ENCODE results near the gene FOXO6. TPM values are rescaled to one million over a fixed set of nuclear protein-coding genes. Genes with fewer than 3 reads are reported as not detected.

FOXO6 gene
- total and polyA plus RNA-seq, 7 donors: 0.42 to 8.6 (median 0.88) TPM

- intact Hi-C loops (cut with DNase I): loop anchor here in 1 of 2 donors (5.0 kb wide), 1 partner anchor 76 kb away; no protein-coding TSS in a partner anchor
- H3K27ac ChIP-seq: peak overlapping the region; percentile 90
- H3K4me1 ChIP-seq: peaks cover 44% of the 10 kb centered on the region
- ATAC-seq (no peak), DNase-seq (no peak)
- H3K27me3 ChIP-seq (ENCODE audit: insufficient read depth in 3 of 3, low read length in 2 of 3): no peaks in the 10 kb centered on the region
- H3K36me3 ChIP-seq (ENCODE audit: insufficient read depth in 1 of 2, low read depth in 1 of 2): no peaks in the 10 kb centered on the region
- TF ChIP-seq CTCF (IDR thresholded peaks at IDR 0.05): no peak
- H3K9me3 ChIP-seq: no peaks in the 10 kb centered on the region
- H3K4me3 ChIP-seq: no peak overlapping the region
Observed at GRCh38 chr1:41341365-41341683, 19.9 kb upstream of the FOXO6 start.

- H3K27me3 ChIP-seq (ENCODE audit: insufficient read depth in 3 of 3, low read length in 2 of 3): no peaks in the 10 kb centered on the region
- H3K4me1 ChIP-seq: peaks cover 44% of the 10 kb centered on the region
- H3K9me3 ChIP-seq: no peaks in the 10 kb centered on the region
- H3K27ac ChIP-seq: peak overlapping the region; percentile 90
- ATAC-seq (peak; percentile 36 to 82 (median 75)), DNase-seq (no peak)
- intact Hi-C loops (cut with DNase I): loop anchor here in 1 of 2 donors (5.0 kb wide), 1 partner anchor 75 kb away; no protein-coding TSS in a partner anchor
- H3K4me3 ChIP-seq: peak overlapping the region; percentile 20
- no peak for TF ChIP-seq CTCF (IDR thresholded peaks at IDR 0.05)
- H3K36me3 ChIP-seq (ENCODE audit: insufficient read depth in 1 of 2, low read depth in 1 of 2): no peaks in the 10 kb centered on the region
- WGBS, 3 donors: 44 to 55% (median 46%) methylated on average over 15 of the region's 15 CpGs
Observed at GRCh38 chr1:41341772-41342562, 19.3 kb upstream of the FOXO6 start.

GRCh38 chr1:41342774-41343355, 18.4 kb upstream of the FOXO6 start:
- H3K4me3 ChIP-seq: no peak overlapping the region
- 22 to 45% (median 22%) methylated on average over 5 of the region's 5 CpGs for WGBS, 3 donors
- peak overlapping the region; percentile 90 for H3K27ac ChIP-seq
- no peaks in the 10 kb centered on the region for H3K27me3 ChIP-seq (ENCODE audit: insufficient read depth in 3 of 3, low read length in 2 of 3)
- no peak for TF ChIP-seq CTCF (IDR thresholded peaks at IDR 0.05)
- intact Hi-C loops (cut with DNase I): loop anchor here in 1 of 2 donors (5.0 kb wide), 1 partner anchor 74 kb away; no protein-coding TSS in a partner anchor
- H3K36me3 ChIP-seq (ENCODE audit: insufficient read depth in 1 of 2, low read depth in 1 of 2): no peaks in the 10 kb centered on the region
- peaks cover 44% of the 10 kb centered on the region for H3K4me1 ChIP-seq
- ATAC-seq (peak; percentile 93 to 96 (median 94)), DNase-seq (no peak)
- no peaks in the 10 kb centered on the region for H3K9me3 ChIP-seq

GRCh38 chr1:41343790-41344699, 17.2 kb upstream of the FOXO6 start:
- no peaks in the 10 kb centered on the region for H3K27me3 ChIP-seq (ENCODE audit: insufficient read depth in 3 of 3, low read length in 2 of 3)
- H3K4me1 ChIP-seq: peaks cover 44% of the 10 kb centered on the region
- TF ChIP-seq CTCF (IDR thresholded peaks at IDR 0.05): no peak
- ATAC-seq: no peak
- H3K4me3 ChIP-seq: no peak overlapping the region
- no peaks in the 10 kb centered on the region for H3K9me3 ChIP-seq
- H3K36me3 ChIP-seq (ENCODE audit: insufficient read depth in 1 of 2, low read depth in 1 of 2): no peaks in the 10 kb centered on the region
- peak overlapping the region; percentile 90 for H3K27ac ChIP-seq
- no peak for DNase-seq
- intact Hi-C loops (cut with DNase I): loop anchor here in 1 of 2 donors (5.0 kb wide), 1 partner anchor 73 kb away; no protein-coding TSS in a partner anchor
- 82 to 91% (median 83%) methylated on average over 17 of the region's 17 CpGs for WGBS, 3 donors
